Activated T-cell treated with anti-CD3 and anti-CD28 coated beads for 48 hours (primary cell): ENCODE results near the gene SLC10A3.
A peak's percentile ranks its signal among the peaks of the same experiment; 100 is the strongest.

Experiments used
- DNase-seq: peaks from one replicate; pipeline ENCODE4 v3.0.0-alpha.2; 2020; ENCODE audit warnings: low read depth

Gene SLC10A3

GRCh38 chrX:154463611-154464220 lies 26.7 kb downstream of the SLC10A3 start:
- DNase-seq: no peak

- DNase-seq: no peak
Measured at GRCh38 chrX:154462396-154462795, 28.0 kb downstream of the SLC10A3 start.

- DNase-seq: no peak
Measured at GRCh38 chrX:154460326-154460725, 30.1 kb downstream of the SLC10A3 start.

- no peak for DNase-seq
Measured at GRCh38 chrX:154459832-154460231, 30.6 kb downstream of the SLC10A3 start.

GRCh38 chrX:154458954-154459778 lies 31.3 kb downstream of the SLC10A3 start:
- DNase-seq: no peak

- peak; percentile 57 for DNase-seq
Measured at GRCh38 chrX:154458116-154458953, 32.1 kb downstream of the SLC10A3 start, which contains the start of gene PLXNA3. PLXNA3 (plus strand) TSS chrX:154458281; CDS start chrX:154460184, 1,903 bp downstream.

GRCh38 chrX:154457491-154458115 lies 32.8 kb downstream of the SLC10A3 start:
- DNase-seq: peak; percentile 49

GRCh38 chrX:154452823-154453222 lies 37.6 kb downstream of the SLC10A3 start:
- DNase-seq: no peak

- no peak for DNase-seq
Measured at GRCh38 chrX:154450312-154450711, 40.1 kb downstream of the SLC10A3 start.

- no peak for DNase-seq
Measured at GRCh38 chrX:154449618-154450017, 40.8 kb downstream of the SLC10A3 start.

GRCh38 chrX:154448484-154448883 lies 41.9 kb downstream of the SLC10A3 start:
- no peak for DNase-seq

GRCh38 chrX:154446430-154446829 lies 44.0 kb downstream of the SLC10A3 start:
- DNase-seq: no peak

GRCh38 chrX:154445776-154446175 lies 44.7 kb downstream of the SLC10A3 start:
- DNase-seq: no peak

- no peak for DNase-seq
Measured at GRCh38 chrX:154444755-154445246, 45.6 kb downstream of the SLC10A3 start.

- DNase-seq: peak; percentile 69
Measured at GRCh38 chrX:154443992-154444754, 46.3 kb downstream of the SLC10A3 start, which contains the start of gene FAM50A. FAM50A (plus strand) TSS chrX:154444141; CDS start chrX:154444236, 95 bp downstream.

- DNase-seq: no peak
Measured at GRCh38 chrX:154443479-154443910, 46.9 kb downstream of the SLC10A3 start.

GRCh38 chrX:154441984-154442707 lies 48.3 kb downstream of the SLC10A3 start:
- no peak for DNase-seq

- no peak for DNase-seq
Measured at GRCh38 chrX:154441564-154441963, 48.9 kb downstream of the SLC10A3 start.

- DNase-seq: no peak
Measured at GRCh38 chrX:154440623-154441357, 49.6 kb downstream of the SLC10A3 start.
